C4-2B (cell line): ENCODE results near the gene GALNTL6.

Experiments
- CTCF ChIP-seq: fragments of 450-650 bp; conservative IDR thresholded peaks from 2 replicates; pipeline ENCODE4 v1.5.1; 2017; ENCODE audit warnings: mild to moderate bottlenecking
- ZFX ChIP-seq: fragments of 450-650 bp; IDR thresholded peaks from 2 replicates; pipeline ENCODE4 v1.6.1; 2017

- no peak for TF ChIP-seq CTCF
- no peak for TF ChIP-seq ZFX
Measured at GRCh38 chr4:172095161-172095560, 282.0 kb downstream of the GALNTL6 start.
